ENCODE data around the gene ST3GAL2.

DNA sequence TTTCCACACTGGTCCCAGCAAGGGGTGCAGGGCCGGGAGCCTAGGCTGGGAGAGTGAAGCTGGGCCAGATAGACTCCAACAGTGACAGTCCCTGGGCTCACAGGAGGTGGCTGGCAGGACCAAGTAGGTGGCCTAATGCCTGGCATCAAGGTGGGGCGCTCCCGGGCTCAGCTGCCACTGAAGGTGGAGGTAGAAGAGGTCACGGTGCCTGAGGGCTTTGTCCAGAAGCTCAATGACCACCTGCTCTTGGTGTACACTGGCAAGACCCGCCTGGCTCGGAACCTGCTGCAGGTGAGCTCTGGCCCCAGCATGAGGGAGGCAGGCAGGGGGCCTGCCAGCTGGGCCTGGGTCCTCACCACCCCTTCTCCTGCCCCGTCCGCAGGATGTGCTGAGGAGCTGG lies 39.3 kb upstream of the ST3GAL2 start:
- no peak for TF ChIP-seq POLR2A (IDR thresholded peaks at IDR 0.05)
- TF ChIP-seq, protein P1, sequence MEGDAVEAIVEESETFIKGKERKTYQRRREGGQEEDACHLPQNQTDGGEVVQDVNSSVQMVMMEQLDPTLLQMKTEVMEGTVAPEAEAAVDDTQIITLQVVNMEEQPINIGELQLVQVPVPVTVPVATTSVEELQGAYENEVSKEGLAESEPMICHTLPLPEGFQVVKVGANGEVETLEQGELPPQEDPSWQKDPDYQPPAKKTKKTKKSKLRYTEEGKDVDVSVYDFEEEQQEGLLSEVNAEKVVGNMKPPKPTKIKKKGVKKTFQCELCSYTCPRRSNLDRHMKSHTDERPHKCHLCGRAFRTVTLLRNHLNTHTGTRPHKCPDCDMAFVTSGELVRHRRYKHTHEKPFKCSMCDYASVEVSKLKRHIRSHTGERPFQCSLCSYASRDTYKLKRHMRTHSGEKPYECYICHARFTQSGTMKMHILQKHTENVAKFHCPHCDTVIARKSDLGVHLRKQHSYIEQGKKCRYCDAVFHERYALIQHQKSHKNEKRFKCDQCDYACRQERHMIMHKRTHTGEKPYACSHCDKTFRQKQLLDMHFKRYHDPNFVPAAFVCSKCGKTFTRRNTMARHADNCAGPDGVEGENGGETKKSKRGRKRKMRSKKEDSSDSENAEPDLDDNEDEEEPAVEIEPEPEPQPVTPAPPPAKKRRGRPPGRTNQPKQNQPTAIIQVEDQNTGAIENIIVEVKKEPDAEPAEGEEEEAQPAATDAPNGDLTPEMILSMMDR (IDR thresholded peaks at IDR 0.05), result no peak
- no peak for TF ChIP-seq POLR2AphosphoS5 (IDR thresholded peaks at IDR 0.05)
